ENCODE measurements around the gene KLHL22.
"Not testable (repeated sequence)": the region's sequence is repeated elsewhere in the genome, so short reads cannot be mapped to it uniquely, and the experiment has no call there.

Gene KLHL22

DNA sequence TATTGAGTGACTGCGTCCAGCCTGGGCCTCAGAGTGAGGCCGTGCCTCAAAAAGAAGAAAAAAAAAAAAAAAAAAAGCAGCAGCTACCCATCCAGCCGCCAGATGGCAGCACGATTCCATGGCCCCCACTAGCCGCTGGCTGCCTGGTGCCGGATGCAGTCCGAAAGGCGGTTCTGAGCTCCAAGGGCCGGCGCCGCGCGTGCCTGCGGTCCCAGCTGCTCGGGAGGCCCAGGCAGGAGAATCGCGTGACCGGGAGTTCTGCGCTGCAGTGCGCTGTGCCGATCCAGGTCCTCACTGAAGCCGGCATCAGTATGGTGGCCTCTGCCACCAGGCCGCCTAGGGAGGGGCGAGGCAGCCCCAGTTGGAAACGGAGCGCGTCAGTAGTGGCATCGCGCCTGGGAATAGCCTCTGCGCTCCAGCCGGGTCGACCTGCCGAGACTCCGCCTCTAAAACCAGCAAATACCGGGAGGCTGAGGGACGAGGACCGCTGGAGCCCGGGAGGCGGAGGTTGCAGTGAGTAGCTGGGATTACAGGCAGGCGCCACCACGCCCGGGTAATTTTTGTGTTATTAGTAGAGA is 77.3 kb downstream of the KLHL22 start:
- TF ChIP-seq, protein P1, sequence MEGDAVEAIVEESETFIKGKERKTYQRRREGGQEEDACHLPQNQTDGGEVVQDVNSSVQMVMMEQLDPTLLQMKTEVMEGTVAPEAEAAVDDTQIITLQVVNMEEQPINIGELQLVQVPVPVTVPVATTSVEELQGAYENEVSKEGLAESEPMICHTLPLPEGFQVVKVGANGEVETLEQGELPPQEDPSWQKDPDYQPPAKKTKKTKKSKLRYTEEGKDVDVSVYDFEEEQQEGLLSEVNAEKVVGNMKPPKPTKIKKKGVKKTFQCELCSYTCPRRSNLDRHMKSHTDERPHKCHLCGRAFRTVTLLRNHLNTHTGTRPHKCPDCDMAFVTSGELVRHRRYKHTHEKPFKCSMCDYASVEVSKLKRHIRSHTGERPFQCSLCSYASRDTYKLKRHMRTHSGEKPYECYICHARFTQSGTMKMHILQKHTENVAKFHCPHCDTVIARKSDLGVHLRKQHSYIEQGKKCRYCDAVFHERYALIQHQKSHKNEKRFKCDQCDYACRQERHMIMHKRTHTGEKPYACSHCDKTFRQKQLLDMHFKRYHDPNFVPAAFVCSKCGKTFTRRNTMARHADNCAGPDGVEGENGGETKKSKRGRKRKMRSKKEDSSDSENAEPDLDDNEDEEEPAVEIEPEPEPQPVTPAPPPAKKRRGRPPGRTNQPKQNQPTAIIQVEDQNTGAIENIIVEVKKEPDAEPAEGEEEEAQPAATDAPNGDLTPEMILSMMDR (IDR thresholded peaks at IDR 0.05; ENCODE audit: extremely low read depth, insufficient read depth, missing control alignments) = peak; percentile 76
- DNase-seq (ENCODE audit: low spot score) = peak; percentile 88
- in situ Hi-C loops (cut with MboI; ENCODE audit: low pct_unique_long_range_greater_than_20kb, low sequenced_read_pairs, unreplicated experiment) = no loop called here

DNA sequence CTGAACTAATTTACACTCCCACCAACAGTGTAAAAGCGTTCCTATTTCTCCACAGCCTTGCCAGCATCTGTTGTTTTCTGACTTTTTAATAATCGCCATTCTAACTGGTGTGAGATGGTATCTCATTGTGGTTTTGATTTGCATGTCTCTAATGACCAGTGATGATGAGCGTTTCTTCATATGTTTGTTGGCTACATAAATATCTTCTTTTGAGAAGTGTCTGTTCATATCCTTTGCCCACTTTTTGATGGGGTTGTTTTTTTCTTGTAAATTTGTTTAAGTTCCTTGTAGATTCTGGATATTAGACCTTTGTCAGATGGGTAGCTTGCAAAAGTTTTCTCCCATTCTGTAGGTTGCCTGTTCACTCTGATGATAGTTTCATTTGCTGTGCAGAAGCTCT is 79.9 kb downstream of the KLHL22 start:
- in situ Hi-C loops (cut with MboI; ENCODE audit: low pct_unique_long_range_greater_than_20kb, low sequenced_read_pairs, unreplicated experiment) = not testable (repeated sequence)

DNA sequence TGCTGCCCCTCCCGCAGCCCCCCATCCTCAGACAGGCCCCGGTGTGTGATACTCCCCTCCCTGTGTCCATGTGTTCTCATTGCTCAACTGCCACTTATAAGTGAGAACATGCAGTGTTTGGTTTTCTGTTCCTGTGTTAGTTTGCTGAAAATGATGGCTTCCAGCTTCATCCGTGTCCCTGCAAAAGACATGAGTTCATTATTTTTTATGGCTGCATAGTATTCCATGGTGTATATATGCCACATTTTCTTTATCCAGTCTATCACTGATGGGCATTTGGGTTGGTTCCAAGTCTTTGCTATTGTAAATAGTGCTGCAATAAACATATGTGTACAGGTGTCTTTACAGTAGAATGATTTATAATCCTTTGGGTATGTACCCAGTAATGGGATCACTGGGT is 80.4 kb downstream of the KLHL22 start:
- in situ Hi-C loops (cut with MboI; ENCODE audit: low pct_unique_long_range_greater_than_20kb, low sequenced_read_pairs, unreplicated experiment); DNase-seq (ENCODE audit: low spot score): not testable (repeated sequence)

More for the DNA sequence above, 79.9 kb downstream of the KLHL22 start:
- not testable (repeated sequence) for DNase-seq (ENCODE audit: low spot score)

DNA sequence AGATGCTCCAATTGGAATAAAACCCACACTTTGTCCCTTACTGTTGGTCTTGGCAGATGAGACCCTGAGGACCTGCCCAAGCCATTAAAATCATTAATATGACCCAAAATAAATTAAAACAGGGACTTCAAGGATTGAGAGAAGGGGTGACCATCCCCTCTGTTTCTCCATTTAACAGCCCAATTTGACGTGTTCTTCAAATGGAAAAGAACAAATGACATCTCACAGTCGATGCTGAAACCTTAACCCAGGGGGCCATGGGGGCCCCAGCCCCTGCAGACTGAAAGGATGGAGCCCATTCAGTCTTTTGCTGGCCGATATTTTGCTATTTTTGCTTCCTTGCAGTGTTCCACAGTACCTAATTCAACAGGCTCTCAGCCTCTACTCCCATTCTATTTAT is 81.1 kb downstream of the KLHL22 start:
- DNase-seq (ENCODE audit: low spot score) = no peak
- TF ChIP-seq, protein P1 (IDR thresholded peaks at IDR 0.05; ENCODE audit: extremely low read depth, insufficient read depth, missing control alignments) = no peak
- in situ Hi-C loops (cut with MboI; ENCODE audit: low pct_unique_long_range_greater_than_20kb, low sequenced_read_pairs, unreplicated experiment) = no loop called here

DNA sequence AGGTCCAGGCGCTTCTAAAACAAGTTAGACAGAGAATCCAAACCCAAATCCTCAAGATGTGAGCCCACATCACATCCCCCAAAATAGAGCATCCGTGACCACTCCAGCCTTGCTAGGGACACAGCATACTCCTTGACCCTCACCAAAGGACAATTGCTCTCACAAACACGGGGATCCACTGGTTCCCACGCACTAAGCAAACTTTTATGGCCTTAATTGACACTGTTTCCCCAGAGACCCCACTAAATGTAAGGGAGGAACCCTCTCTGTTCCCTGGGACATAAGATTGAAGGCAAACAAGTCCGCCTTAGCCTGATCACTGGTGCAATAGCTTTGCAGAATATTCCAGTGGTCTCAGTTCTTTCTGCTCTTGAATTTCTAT is 81.5 kb downstream of the KLHL22 start:
- in situ Hi-C loops (cut with MboI; ENCODE audit: low pct_unique_long_range_greater_than_20kb, low sequenced_read_pairs, unreplicated experiment) = no loop called here
- DNase-seq (ENCODE audit: low spot score) = no peak
- TF ChIP-seq, protein P1 (IDR thresholded peaks at IDR 0.05; ENCODE audit: extremely low read depth, insufficient read depth, missing control alignments) = no peak

DNA sequence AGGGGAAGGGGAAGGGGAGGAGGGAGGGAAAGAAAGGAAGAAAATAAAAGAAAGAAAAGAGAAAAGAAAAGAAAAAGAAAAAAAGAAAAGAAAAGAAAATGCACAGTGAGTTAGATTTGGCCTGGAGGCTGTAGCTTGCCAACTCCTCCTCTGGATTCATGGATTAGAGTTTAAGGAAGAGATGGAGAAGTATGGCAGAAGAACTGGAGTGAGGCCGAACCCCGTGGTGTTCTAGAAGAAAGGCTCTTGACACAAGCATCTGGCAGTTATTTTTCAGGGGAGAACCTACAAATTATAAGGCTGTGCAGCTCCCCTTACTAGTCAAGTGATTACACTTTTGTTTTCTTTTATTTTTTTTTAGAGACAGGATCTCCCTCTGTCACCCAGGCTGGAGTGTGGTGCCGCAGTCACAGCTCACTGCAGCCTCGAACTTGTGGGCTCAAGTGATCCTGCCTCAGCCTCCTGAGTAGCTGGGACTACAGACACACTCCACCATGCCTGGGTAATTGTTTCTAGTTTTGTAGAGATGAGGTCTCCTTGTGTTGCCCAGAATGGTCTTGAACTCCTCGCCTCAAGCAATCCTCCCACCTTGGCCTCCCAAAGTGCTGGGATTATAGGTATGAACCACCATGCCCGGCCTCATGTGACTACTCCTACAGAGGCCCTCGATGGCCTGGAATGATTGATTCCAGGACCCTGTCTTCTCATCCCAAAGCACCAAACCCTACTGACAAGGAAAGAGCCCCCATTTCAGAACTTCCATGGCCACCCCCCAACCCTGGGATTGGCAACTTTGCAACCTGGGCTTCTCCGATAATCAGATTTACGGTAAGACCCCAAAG is 82.2 kb downstream of the KLHL22 start:
- TF ChIP-seq, protein P1 (IDR thresholded peaks at IDR 0.05; ENCODE audit: extremely low read depth, insufficient read depth, missing control alignments) = no peak
- in situ Hi-C loops (cut with MboI; ENCODE audit: low pct_unique_long_range_greater_than_20kb, low sequenced_read_pairs, unreplicated experiment) = no loop called here
- no peak for DNase-seq (ENCODE audit: low spot score)

DNA sequence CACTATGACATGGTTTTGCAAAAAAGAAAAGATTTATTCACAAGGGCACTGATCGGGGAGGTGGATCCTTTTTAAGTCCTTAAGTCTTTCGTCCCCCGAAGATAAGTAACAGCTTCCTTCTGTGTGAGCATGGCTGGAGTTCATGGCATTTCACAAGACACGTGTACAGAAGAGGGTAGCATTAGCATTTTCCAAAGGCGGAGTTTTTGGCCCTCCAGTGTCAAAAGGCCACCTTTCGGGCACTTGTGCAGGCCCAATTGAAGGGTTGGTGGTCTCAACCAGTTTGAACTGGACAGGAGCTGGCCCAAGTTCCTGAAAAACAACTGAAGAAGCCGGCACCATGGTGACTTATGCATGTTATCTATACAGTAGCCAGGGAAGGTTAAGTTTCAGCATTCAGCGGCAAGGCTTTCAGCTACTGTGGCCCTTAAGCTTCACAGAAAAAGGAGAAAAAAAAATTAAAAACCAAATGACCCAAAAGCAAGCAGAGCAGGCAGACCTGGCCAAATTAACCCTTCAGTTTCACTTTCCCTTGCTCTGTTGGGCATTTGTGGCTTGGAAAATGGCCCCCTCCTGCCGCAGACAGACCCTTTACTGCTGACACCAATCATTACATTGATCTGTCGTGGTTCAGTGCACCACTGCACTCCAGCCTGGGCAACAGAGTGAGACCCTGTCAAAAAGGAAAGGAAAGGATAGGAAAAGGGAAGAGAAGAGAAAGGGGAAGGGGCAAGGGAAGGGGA is 83.0 kb downstream of the KLHL22 start:
- in situ Hi-C loops (cut with MboI; ENCODE audit: low pct_unique_long_range_greater_than_20kb, low sequenced_read_pairs, unreplicated experiment) = no loop called here
- no peak for DNase-seq (ENCODE audit: low spot score)
- TF ChIP-seq, protein P1 (IDR thresholded peaks at IDR 0.05; ENCODE audit: extremely low read depth, insufficient read depth, missing control alignments) = no peak

DNA sequence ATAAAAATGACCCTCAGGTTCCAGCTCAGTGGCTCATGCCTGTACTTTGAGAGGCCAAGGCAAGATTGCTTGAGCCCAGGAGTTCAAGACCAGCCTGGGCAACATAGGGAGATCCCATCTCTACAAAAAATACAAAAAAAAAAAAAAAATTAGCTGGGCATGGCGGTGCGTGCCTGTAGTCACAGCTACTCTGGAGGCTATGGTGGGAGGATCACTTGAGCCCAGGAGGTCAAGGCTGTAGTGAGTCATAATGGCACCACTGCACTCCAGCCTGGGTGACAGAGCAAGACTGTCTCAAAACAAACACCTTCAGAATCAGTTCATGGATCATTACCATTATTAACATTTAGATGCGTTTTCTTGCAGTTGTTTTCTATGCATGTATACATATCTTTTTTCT is 86.2 kb downstream of the KLHL22 start:
- DNase-seq (ENCODE audit: low spot score); in situ Hi-C loops (cut with MboI; ENCODE audit: low pct_unique_long_range_greater_than_20kb, low sequenced_read_pairs, unreplicated experiment): not testable (repeated sequence)

All from GM13977 (cell line).